GM19395 (cell line): ENCODE data around the gene MPST.

Source experiments
- ATAC-seq: cut with Tn5 transposase; IDR thresholded peaks from one replicate; pipeline ENCODE4 v1.9.1; 2021; ENCODE audit warnings: mild to moderate bottlenecking, moderate library complexity; ENCODE audit not compliant: unreplicated experiment

MPST gene

DNA sequence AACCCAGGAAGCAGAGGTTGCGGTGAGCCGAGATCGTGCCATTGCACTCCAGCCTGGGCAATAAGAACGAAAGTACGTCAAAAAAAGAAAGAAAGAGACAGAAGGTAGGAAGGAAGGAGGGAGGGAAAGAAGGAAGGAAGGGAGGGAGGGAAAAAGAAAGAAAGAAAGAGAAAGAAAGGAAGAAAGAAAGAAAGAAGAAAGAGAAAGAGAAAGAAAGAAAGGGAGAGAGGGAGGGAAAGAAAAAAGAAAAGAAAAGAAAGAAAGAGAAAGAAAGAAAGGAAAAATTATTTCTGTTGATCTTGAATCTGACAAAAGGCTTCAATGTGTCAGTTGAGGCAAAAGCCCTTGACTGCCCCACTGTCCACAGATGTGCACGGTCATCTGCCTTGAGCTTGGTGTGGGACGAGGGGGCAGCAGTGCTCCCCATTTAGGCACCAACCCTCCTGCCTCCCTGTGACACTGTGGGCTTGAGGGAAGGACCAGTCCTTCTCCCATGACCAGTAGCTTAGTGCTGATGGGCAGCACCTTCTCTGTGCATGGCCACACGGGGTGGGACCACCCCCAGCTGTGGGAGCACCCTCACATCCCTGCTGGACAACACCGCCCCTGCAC is 56.4 kb downstream of the MPST start:
- ATAC-seq: no peak

DNA sequence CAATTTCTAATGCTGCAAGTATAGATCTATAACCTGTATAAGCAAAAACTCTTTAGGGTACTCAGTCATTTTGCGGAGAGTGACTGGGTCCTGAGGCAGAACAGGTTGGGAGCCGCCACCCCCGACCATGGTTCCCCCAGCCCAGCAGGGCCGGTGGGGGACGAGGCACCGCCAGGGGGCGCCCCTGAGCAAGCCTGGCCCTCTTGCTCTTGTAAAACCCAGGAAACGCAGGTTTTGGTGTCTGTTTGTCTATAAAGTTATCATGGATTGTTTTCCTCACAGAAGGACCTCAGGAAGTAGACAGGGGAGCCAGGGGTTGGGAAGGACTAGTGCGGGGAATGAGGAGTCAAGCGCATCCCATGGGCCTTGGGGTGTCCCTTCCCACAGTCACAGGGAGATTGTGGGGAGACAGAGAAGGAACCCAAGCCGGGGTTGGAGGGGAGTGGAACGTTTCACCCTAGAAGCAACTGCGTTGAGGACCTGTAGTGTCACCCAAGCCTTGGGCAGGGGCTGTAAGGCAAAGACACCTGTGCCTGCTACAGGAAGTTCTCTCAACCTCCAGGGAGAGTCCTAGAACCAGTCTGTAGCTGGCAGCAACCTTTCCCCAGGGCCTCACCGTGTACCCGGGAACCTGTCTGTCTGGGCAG is 58.4 kb downstream of the MPST start:
- no peak for ATAC-seq

DNA sequence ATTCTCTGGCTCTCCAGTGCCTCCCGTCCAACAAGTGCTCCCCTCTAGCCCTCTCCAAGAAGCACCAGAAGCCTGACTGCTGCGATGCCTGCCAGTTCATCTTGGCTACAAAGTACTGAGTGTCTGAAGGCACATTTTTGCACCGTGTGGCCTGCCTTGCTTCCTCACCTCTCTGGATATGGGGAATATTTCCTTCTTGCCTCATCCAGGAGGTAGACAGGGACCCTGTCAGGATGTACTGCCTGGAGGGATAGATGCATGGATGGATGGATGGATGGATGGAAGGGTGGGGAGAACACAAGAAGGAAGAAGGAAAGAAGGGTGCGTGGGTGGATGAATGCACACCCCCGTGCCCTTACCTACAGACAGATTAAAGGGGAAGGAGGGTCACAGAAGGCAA is 59.6 kb downstream of the MPST start:
- no peak for ATAC-seq
